ENCODE data around the gene RCSD1.

The RCSD1 gene

GRCh38 chr1:167618366-167618765 lies 11.7 kb upstream of the RCSD1 start:
- no peak for DNase-seq

GRCh38 chr1:167618789-167619188 lies 11.2 kb upstream of the RCSD1 start:
- no peak for DNase-seq

GRCh38 chr1:167620002-167620401 lies 10.0 kb upstream of the RCSD1 start:
- no peak for DNase-seq

- no peak for DNase-seq
Measured at GRCh38 chr1:167621780-167622313, 8.2 kb upstream of the RCSD1 start.

- no peak for DNase-seq
Measured at GRCh38 chr1:167623951-167624350, 6.1 kb upstream of the RCSD1 start.

GRCh38 chr1:167625040-167625823 lies 4.8 kb upstream of the RCSD1 start:
- DNase-seq: no peak

GRCh38 chr1:167627615-167627864 lies 2.5 kb upstream of the RCSD1 start:
- DNase-seq: no peak

GRCh38 chr1:167627865-167628641 lies 2.0 kb upstream of the RCSD1 start:
- peak; percentile 51 to 56 for DNase-seq

GRCh38 chr1:167628741-167629515 lies 1.1 kb upstream of the RCSD1 start:
- no peak for DNase-seq

GRCh38 chr1:167630568-167631385 lies 745 bp downstream of the RCSD1 start:
- peak; percentile 21 to 30 for DNase-seq

GRCh38 chr1:167631386-167631935 lies 1.4 kb downstream of the RCSD1 start:
- DNase-seq: no peak

- no peak for DNase-seq
Measured at GRCh38 chr1:167631936-167632614, 2.0 kb downstream of the RCSD1 start.

- DNase-seq: no peak
Measured at GRCh38 chr1:167633258-167633944, 3.4 kb downstream of the RCSD1 start.

GRCh38 chr1:167634435-167634834 lies 4.4 kb downstream of the RCSD1 start:
- DNase-seq: no peak

- DNase-seq: no peak
Measured at GRCh38 chr1:167635156-167635648, 5.2 kb downstream of the RCSD1 start.

- no peak for DNase-seq
Measured at GRCh38 chr1:167635941-167636340, 5.9 kb downstream of the RCSD1 start.

- DNase-seq: no peak
Measured at GRCh38 chr1:167638064-167638463, 8.0 kb downstream of the RCSD1 start.

GRCh38 chr1:167640051-167640450 lies 10.0 kb downstream of the RCSD1 start:
- no peak for DNase-seq

- DNase-seq: no peak
Measured at GRCh38 chr1:167641786-167642500, 11.9 kb downstream of the RCSD1 start.

GRCh38 chr1:167642501-167642826 lies 12.4 kb downstream of the RCSD1 start:
- no peak for DNase-seq

Measured in activated CD4-positive, alpha-beta T cell treated with anti-CD3 and anti-CD28 coated beads, Interleukin-2, amount 50 U/mL, for 4 hours (primary cell).